Ovary (tissue), 3 donors: ENCODE results near the gene RPLP2.

Experiments
- CTCF ChIP-seq, 3 donors: fragments of 450-650 bp in 2 of 3; fragments of 200-600 bp in 1 of 3; IDR thresholded peaks; one replicate each; pipeline versions ENCODE4 v1.5.1 to v1.8.0; 2016 to 2022; ENCODE audit warnings: antibody characterized with exemption in 3 of 3, mild to moderate bottlenecking in 1 of 3
- EP300 ChIP-seq: sonication (generic); formaldehyde crosslinking; IDR thresholded peaks from one replicate; pipeline ENCODE4 v1.6.1; 2017; ENCODE audit warnings: antibody characterized with exemption
- donor health status: DM: no; HTN: no; CAD: no.

- TF ChIP-seq CTCF (IDR thresholded peaks at IDR 0.05) (peak in 2 of 3 donors; percentile 24 to 38), EP300 (no peak)
These were observed 44.6 kb upstream of the RPLP2 start for GRCh38 chr11:765025-765801.
